HEK293 (cell line): Measurements from ENCODE around the gene GOSR2.

ENCODE experiments used
- CTCF ChIA-PET: fragments of 350-600 bp; formaldehyde crosslinking; extraction: SDS; loops from one replicate; lab custom pipeline; 2021; ENCODE audit warnings: antibody characterized with exemption; lab: Yijun Ruan, JAX
- POLR2A ChIA-PET: fragments of 300-600 bp; formaldehyde crosslinking; extraction: SDS; loops from one replicate; lab custom pipeline; 2020; ENCODE audit warnings: antibody characterized with exemption, inconsistent platforms; lab: Yijun Ruan, JAX
- H3K27ac ChIP-seq: fragments of 200-500 bp; sonication (Bioruptor generic); 2 replicates; pipeline ENCODE4 v1.5.1; 2014; ENCODE audit warnings: low read depth, low read length, control low read depth, inconsistent platforms; ENCODE audit errors: extremely low read depth
- H3K36me3 ChIP-seq, 2 experiments: fragments of 200-500 bp in 1 of 2; sonication (Bioruptor generic) in 1 of 2; 1 replicate in 1 of 2; 2 replicates in 1 of 2; pipeline ENCODE4 v1.5.1; 2014 to 2017; ENCODE audit warnings: inconsistent platforms in 2 of 2, low read length in 2 of 2; ENCODE audit not compliant: control insufficient read depth in 2 of 2, insufficient read depth in 1 of 2
- H3K4me1 ChIP-seq: fragments of 200-500 bp; sonication (Bioruptor generic); 2 replicates; pipeline ENCODE4 v1.5.1; 2014; ENCODE audit warnings: mild to moderate bottlenecking, low read length, inconsistent platforms; ENCODE audit not compliant: control insufficient read depth, insufficient read depth
- H3K4me3 ChIP-seq: 2 replicates; pipeline ENCODE4 v1.5.1; 2011; ENCODE audit warnings: low read depth, mild to moderate bottlenecking, control low read depth, low read length, moderate library complexity
- H3K9me3 ChIP-seq: fragments of 200-500 bp; sonication (Bioruptor generic); 2 replicates; pipeline ENCODE4 v1.5.1; 2014; ENCODE audit warnings: low read depth, low read length, inconsistent platforms; ENCODE audit not compliant: control insufficient read depth, insufficient read depth
- EGR2 ChIP-seq: fragments of 450-650 bp; formaldehyde crosslinking; IDR thresholded peaks from 2 replicates; pipeline ENCODE4 v1.5.1; 2016; ENCODE audit warnings: low read depth, missing biosample characterization, missing genetic modification characterization
- ZBTB21 ChIP-seq: fragments of 450-650 bp; formaldehyde crosslinking; IDR thresholded peaks from 2 replicates; pipeline ENCODE4 v1.5.1; 2017; ENCODE audit warnings: missing biosample characterization, missing genetic modification characterization
- ZBTB8A ChIP-seq: fragments of 450-650 bp; formaldehyde crosslinking; IDR thresholded peaks from 2 replicates; pipeline ENCODE4 v1.5.1; 2016; ENCODE audit warnings: missing biosample characterization, missing genetic modification characterization
- ZFHX2 ChIP-seq: fragments of 450-650 bp; formaldehyde crosslinking; conservative IDR thresholded peaks from 2 replicates; pipeline ENCODE4 v1.5.1; 2016; ENCODE audit warnings: missing biosample characterization, missing genetic modification characterization
- ZNF311 ChIP-seq: fragments of 450-650 bp; formaldehyde crosslinking; IDR thresholded peaks from 2 replicates; pipeline ENCODE4 v1.5.1; 2017; ENCODE audit warnings: missing biosample characterization, missing genetic modification characterization, borderline replicate concordance
- TF ChIP-seq, protein P1 (sequence below): fragments of 450-650 bp; formaldehyde crosslinking; optimal IDR thresholded peaks from 2 replicates; pipeline ENCODE3; 2016; ENCODE audit warnings: missing biosample characterization, mild to moderate bottlenecking, missing genetic modification characterization
- TF ChIP-seq, protein P2 (sequence below): fragments of 450-650 bp; formaldehyde crosslinking; IDR thresholded peaks from 2 replicates; pipeline ENCODE4; 2016; ENCODE audit warnings: missing biosample characterization, missing genetic modification characterization
- TF ChIP-seq, protein P3 (sequence below): IDR thresholded peaks from 2 replicates; pipeline ENCODE4 v1.6.1; 2011; ENCODE audit warnings: mild to moderate bottlenecking, low read depth, low read length, borderline replicate concordance
- TF ChIP-seq, protein P4 (sequence below): fragments of 450-650 bp; formaldehyde crosslinking; IDR thresholded peaks from 2 replicates; pipeline ENCODE4 v1.5.1; 2016; ENCODE audit warnings: missing biosample characterization, missing genetic modification characterization
- TF ChIP-seq, protein P5 (sequence below): fragments of 450-650 bp; formaldehyde crosslinking; IDR thresholded peaks from 2 replicates; pipeline ENCODE4 v1.5.1; 2016; ENCODE audit warnings: missing biosample characterization, missing genetic modification characterization, borderline replicate concordance

GOSR2 gene

DNA sequence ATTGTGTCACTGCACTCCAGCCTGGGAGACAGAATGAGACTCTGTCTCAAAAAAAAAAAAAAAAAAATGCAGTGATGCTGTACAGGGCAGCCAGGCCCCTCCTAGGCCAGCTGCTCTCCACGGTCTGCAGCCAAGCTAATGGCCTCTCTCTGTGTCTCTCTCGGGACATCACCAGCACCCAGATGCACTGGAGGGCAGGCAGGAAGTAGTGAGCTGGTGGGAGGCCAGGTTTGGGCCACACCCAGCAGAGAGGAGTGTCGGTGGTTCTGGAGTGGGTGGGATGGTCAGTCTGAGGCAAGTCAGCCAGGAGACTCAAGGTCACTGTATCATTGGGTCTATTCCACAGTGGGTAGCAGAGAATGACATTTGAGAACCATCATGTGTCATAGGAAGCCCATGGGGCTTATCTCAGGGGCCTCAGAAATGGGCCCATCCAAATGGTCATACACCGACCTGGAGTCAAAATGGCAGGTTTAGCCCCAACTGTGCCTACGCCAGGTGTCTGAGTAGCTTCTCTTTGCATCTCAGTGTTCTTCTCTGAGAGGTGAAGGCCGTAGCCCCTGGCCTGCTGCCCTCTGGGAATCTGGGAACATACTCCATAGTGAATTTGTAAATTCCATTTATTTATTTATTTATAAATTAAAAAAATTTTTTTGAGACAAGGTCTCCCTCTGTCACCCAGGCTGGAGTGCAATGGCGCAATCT, 48.9 kb upstream of the GOSR2 start:
- H3K9me3 ChIP-seq, result no peaks in the 10 kb centered on the region
- POLR2A ChIA-PET, result no interaction called here
- H3K4me1 ChIP-seq, result no peaks in the 10 kb centered on the region
- no peaks in the 10 kb centered on the region for H3K36me3 ChIP-seq
- H3K27ac ChIP-seq, result no peak overlapping the region
- CTCF ChIA-PET, result interaction anchor here (0.8 to 2.1 kb wide), 2 partner anchors 52 to 67 kb away, joined by 3 to 5 read pairs; no protein-coding TSS in a partner anchor
- no peak overlapping the region for H3K4me3 ChIP-seq
- TF ChIP-seq ZFHX2 (tag by site-specific recombination) (peak; percentile 27; the same call in 1 of the 2 replicates), EGR2 (tag by site-specific recombination) (peak; percentile 43; the same call in 1 of the 2 replicates), ZBTB8A (tag by site-specific recombination) (no peak)

DNA sequence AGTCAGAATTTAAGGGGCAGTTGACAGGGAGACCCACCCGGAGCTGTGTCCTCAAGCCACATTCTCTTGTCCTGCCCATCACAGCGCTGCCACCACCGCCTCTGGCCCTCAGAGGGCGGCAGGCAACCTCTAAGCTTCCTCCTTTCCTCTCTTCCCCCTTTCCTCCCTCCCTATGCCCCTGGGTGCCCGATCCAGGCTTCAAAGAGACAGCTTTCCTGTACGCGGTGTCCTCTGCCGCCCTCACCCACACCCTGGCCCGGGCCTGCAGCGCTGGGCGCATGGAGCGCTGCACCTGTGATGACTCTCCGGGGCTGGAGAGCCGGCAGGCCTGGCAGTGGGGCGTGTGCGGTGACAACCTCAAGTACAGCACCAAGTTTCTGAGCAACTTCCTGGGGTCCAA, 48.1 kb upstream of the GOSR2 start:
- Histone ChIP-seq H3K4me1 (no peaks in the 10 kb centered on the region), H3K36me3 (no peaks in the 10 kb centered on the region), H3K4me3 (no peak overlapping the region), H3K27ac (no peak overlapping the region), H3K9me3 (no peaks in the 10 kb centered on the region)
- ChIA-PET CTCF (interaction anchor here (1.1 to 2.1 kb wide), 2 partner anchors 32 to 66 kb away, joined by 3 to 5 read pairs; no protein-coding TSS in a partner anchor), POLR2A (no interaction called here)
- TF ChIP-seq, protein P1, sequence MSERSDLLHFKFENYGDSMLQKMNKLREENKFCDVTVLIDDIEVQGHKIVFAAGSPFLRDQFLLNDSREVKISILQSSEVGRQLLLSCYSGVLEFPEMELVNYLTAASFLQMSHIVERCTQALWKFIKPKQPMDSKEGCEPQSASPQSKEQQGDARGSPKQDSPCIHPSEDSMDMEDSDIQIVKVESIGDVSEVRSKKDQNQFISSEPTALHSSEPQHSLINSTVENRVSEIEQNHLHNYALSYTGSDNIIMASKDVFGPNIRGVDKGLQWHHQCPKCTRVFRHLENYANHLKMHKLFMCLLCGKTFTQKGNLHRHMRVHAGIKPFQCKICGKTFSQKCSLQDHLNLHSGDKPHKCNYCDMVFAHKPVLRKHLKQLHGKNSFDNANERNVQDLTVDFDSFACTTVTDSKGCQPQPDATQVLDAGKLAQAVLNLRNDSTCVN (tag by site-specific recombination), result no peak
- no peak for TF ChIP-seq ZBTB21 (tag by site-specific recombination)
- TF ChIP-seq, protein P2, sequence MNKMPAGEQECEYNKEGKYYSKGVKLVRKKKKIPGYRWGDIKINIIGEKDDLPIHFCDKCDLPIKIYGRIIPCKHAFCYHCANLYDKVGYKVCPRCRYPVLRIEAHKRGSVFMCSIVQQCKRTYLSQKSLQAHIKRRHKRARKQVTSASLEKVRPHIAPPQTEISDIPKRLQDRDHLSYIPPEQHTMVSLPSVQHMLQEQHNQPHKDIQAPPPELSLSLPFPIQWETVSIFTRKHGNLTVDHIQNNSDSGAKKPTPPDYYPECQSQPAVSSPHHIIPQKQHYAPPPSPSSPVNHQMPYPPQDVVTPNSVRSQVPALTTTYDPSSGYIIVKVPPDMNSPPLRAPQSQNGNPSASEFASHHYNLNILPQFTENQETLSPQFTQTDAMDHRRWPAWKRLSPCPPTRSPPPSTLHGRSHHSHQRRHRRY (tag by site-specific recombination), result no peak
- TF ChIP-seq ZNF311 (tag by site-specific recombination), result no peak
- TF ChIP-seq, protein P3, sequence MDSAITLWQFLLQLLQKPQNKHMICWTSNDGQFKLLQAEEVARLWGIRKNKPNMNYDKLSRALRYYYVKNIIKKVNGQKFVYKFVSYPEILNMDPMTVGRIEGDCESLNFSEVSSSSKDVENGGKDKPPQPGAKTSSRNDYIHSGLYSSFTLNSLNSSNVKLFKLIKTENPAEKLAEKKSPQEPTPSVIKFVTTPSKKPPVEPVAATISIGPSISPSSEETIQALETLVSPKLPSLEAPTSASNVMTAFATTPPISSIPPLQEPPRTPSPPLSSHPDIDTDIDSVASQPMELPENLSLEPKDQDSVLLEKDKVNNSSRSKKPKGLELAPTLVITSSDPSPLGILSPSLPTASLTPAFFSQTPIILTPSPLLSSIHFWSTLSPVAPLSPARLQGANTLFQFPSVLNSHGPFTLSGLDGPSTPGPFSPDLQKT, result no peak

DNA sequence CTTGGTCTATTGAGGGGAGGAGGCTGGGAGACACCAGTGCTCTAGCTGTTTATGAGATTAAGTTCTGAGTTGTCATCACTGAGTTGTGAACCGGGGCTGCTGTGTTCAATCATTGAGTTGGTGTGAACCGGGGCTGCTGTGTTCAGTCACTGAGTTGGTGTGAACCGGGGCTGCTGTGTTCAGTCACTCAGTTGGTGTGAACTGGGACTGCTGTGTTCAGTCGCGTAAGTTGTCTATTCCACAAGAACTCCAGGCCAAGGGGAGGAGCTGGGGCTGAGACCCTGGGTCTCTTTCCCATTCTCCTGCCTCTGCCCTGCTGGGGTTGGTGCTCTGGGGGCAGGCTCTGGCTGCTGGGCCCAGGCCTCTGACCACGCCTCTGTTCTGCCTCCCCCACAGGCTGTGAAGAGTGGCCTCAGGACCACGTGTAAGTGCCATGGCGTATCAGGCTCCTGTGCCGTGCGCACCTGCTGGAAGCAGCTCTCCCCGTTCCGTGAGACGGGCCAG, 47.1 kb upstream of the GOSR2 start:
- no peak overlapping the region for H3K4me3 ChIP-seq
- H3K9me3 ChIP-seq, result no peaks in the 10 kb centered on the region
- CTCF ChIA-PET, result interaction anchor here (1.1 kb wide), 1 partner anchor 33 kb away, joined by 3 read pairs; no protein-coding TSS in a partner anchor
- no peaks in the 10 kb centered on the region for H3K36me3 ChIP-seq
- H3K4me1 ChIP-seq, result no peaks in the 10 kb centered on the region
- H3K27ac ChIP-seq, result no peak overlapping the region
- TF ChIP-seq, protein P4, sequence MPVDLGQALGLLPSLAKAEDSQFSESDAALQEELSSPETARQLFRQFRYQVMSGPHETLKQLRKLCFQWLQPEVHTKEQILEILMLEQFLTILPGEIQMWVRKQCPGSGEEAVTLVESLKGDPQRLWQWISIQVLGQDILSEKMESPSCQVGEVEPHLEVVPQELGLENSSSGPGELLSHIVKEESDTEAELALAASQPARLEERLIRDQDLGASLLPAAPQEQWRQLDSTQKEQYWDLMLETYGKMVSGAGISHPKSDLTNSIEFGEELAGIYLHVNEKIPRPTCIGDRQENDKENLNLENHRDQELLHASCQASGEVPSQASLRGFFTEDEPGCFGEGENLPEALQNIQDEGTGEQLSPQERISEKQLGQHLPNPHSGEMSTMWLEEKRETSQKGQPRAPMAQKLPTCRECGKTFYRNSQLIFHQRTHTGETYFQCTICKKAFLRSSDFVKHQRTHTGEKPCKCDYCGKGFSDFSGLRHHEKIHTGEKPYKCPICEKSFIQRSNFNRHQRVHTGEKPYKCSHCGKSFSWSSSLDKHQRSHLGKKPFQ (tag by site-specific recombination), result peak; percentile 97
- TF ChIP-seq, protein P5, sequence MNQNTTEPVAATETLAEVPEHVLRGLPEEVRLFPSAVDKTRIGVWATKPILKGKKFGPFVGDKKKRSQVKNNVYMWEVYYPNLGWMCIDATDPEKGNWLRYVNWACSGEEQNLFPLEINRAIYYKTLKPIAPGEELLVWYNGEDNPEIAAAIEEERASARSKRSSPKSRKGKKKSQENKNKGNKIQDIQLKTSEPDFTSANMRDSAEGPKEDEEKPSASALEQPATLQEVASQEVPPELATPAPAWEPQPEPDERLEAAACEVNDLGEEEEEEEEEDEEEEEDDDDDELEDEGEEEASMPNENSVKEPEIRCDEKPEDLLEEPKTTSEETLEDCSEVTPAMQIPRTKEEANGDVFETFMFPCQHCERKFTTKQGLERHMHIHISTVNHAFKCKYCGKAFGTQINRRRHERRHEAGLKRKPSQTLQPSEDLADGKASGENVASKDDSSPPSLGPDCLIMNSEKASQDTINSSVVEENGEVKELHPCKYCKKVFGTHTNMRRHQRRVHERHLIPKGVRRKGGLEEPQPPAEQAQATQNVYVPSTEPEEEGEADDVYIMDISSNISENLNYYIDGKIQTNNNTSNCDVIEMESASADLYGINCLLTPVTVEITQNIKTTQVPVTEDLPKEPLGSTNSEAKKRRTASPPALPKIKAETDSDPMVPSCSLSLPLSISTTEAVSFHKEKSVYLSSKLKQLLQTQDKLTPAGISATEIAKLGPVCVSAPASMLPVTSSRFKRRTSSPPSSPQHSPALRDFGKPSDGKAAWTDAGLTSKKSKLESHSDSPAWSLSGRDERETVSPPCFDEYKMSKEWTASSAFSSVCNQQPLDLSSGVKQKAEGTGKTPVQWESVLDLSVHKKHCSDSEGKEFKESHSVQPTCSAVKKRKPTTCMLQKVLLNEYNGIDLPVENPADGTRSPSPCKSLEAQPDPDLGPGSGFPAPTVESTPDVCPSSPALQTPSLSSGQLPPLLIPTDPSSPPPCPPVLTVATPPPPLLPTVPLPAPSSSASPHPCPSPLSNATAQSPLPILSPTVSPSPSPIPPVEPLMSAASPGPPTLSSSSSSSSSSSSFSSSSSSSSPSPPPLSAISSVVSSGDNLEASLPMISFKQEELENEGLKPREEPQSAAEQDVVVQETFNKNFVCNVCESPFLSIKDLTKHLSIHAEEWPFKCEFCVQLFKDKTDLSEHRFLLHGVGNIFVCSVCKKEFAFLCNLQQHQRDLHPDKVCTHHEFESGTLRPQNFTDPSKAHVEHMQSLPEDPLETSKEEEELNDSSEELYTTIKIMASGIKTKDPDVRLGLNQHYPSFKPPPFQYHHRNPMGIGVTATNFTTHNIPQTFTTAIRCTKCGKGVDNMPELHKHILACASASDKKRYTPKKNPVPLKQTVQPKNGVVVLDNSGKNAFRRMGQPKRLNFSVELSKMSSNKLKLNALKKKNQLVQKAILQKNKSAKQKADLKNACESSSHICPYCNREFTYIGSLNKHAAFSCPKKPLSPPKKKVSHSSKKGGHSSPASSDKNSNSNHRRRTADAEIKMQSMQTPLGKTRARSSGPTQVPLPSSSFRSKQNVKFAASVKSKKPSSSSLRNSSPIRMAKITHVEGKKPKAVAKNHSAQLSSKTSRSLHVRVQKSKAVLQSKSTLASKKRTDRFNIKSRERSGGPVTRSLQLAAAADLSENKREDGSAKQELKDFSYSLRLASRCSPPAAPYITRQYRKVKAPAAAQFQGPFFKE (tag by site-specific recombination), result no peak
- POLR2A ChIA-PET, result no interaction called here
